NK-92 (cell line): ENCODE data around the gene ATG12.
"Not testable (repeated sequence)": the region's sequence is repeated elsewhere in the genome, so short reads cannot be mapped to it uniquely, and the experiment has no call there.

Experiments used
- DNase-seq: peaks from one replicate; lab custom pipeline; 2025; ENCODE audit not compliant: unreplicated experiment; lab: John Stamatoyannopoulos, UW

Gene ATG12

DNA sequence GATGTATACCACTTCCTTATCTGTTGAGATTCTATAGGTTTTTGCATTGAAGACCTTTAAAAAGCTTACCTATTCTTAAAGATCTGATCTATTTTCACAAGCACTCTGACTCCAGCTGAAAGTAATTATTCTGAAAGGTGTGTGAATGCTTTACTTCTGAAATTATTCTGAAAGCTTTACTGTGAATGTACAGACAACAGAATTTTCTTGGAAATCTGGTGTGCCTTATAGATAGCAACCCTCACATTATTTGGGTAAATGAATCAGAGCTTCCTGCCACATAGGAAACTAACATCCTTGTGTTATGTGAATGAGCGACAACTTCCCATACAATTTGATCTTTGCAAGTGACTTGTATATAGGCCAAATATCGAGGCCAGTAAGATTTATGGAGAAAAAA, 31.4 kb downstream of the ATG12 start:
- DNase-seq = no peak

DNA sequence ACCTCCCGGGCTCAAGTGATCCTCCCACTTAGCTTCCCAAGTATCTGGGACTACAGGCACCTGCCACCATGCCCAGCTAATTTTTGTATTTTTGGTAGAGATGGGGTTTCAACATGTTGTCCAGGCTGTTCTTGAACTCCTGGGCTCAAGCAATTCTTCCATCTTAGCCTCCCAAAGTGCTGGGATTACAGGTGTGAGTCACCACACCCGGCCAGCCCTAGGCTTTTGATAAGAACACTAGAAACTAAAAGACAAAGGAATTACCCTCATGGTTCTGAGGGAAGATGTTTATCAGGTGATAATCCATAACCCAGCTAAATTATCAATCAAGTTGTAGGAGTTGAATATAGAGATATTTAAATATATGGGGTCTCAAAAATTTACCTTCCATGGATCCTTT, 33.3 kb downstream of the ATG12 start:
- not testable (repeated sequence) for DNase-seq

DNA sequence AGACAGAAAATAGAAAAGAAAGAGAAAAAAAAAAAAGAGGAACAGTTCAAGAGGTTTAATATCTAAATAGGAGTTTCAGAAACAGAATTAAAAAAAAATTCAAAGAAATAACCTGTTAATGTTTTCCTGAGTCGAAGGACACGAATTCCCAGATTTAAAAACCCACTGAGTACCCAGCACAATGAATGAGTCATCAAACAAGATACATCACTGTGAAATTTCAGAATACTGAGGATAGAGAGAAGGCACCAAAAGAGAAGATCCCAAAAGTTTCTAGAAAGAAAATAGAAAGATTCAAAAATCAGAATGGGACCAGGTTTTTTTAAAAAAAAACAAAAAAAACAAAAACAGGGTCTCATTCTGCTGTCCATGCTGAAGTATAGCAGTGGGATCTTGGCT, 33.7 kb downstream of the ATG12 start:
- no peak for DNase-seq

DNA sequence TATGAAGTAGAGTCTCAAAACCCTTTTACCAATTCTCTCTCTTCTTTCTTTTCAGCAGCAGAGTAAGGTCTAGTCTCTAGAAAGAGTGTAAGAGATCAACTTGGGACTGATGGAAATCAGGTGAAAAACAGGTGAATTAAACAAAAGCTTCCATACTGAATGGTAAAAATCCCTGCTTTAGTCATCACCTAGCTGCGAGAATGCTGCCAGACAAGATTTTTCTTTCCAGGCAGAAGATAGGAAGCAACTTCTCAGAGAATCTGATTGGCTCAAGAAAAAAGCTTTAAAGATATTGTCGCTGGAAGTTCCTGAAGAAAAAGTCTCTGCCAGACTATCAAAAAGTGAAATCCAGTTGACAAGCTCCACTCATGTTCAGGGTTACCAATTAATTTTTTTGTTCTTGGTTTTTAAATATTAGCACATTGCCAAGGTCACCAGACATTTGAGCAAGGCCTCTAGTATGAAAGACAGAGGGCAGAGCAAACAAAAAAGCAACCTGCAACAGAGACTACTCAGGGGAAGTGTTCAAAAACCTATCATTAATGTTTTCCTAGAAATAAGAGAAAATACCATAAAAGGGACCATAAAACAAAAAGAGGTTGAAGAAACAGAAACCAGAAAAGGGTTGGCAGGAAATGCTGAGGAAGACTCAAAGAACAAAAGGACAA, 34.2 kb downstream of the ATG12 start:
- no peak for DNase-seq

DNA sequence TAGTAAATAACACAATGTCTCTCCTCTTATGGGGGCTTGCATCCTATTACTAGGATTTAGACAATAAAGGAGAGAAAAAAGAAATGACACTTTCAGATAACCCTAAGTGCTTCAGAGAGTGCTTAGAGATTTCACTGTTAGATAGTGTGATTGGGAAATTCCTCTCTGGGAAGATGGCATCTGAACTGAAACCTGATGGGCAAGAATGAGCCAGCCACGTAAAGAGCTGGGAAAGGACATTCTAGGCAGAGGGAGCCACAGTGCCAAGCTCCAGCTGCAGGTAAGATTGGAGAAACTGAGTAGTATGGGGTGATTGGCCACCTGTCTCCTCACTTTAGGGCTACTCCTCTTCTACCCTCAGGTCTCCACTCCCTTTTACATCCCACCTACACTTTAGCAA, 39.4 kb downstream of the ATG12 start:
- no peak for DNase-seq

DNA sequence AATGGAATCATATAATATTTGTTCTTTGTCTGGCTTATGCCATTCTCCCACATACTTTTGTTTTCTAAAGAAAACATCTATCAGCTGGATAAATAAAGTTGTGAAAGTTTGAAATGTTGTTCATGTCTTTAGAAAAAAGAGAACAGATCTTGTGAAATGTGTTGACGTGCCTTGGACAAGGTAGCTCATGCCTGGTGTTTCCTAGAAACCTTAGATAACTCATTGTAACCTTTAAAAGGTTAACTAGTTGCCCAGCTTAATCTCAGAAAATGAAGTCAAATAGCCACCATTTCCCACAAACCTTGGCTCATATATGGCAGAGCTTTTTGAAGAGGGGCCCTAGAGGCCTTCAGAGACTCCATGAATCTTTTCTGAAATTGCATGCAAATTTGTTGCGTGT, 40.2 kb downstream of the ATG12 start:
- DNase-seq = no peak

DNA sequence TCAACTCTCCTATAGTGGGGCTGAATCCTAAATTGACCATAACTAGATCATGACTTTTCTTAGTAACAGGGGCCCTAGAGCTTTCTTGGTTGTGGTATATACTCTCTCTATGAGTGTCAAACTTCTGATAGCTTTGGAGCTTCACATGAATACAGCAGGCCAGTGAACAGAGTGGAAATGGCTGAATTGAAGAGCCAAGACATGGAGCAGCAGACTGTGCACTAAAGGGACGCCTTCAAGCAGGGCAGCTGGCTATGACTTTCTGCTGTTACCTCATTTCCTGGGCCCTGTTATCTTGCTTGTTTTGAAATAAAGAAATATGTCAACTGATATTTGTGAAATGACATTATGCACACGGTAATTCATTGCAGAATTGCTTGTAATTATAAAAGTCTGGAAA, 41.3 kb downstream of the ATG12 start:
- DNase-seq = no peak

DNA sequence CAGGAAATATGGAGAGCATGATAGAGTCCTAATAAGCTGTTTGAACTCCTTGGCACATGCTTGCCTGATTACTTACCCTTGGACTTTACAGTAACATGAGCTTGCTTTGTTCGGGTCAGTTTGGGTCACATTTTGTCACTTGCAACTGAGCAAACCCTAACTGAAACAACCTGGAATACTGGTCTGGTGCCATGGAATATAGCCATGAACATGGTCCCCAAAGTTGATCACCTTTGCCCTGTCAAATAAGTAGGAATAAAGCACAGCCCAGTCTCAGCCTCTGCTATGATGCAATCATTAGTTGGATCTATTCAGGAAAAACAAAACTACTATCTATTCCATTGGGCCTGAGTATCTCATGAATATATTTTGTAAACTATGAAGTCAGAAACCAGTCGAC, 43.1 kb downstream of the ATG12 start:
- DNase-seq = no peak

DNA sequence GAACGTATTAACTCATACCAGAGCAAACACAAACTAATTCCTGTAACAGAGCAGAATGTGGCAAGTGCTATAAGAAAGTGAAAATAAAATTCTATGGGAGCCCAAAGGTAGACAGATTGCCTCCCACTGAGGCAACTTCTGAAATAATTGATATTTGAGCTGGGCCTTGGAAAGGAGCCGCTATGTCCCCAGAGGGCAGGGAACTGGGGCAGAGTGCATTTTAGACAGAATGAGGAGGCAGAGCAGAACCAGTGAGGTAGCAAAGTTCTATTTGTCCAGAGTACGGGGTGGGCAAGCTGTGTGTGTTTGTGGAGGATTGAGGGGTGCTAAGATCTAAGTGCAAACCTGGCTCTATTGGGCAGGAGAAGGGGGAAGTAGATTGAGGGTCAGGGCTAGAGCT, 44.7 kb downstream of the ATG12 start:
- DNase-seq = no peak

DNA sequence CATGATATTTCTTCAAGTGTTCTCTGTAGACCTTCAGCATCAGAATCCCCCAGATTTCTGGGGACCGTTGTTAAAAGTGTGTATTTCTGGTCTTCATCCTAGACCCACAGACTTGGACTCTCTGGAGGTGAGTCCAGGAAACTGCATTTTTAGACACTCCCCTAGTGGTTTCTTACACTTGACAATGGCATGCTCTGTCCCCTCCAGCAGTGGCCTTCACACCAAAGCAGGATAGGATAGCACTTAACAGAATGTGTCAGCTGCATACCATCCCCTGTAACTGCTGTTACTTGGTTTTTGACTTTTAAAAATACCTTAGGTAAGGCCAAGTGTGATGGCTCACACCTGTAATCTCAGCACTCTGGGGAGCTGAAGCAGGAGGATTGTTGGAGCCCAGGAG, 45.7 kb downstream of the ATG12 start:
- no peak for DNase-seq

DNA sequence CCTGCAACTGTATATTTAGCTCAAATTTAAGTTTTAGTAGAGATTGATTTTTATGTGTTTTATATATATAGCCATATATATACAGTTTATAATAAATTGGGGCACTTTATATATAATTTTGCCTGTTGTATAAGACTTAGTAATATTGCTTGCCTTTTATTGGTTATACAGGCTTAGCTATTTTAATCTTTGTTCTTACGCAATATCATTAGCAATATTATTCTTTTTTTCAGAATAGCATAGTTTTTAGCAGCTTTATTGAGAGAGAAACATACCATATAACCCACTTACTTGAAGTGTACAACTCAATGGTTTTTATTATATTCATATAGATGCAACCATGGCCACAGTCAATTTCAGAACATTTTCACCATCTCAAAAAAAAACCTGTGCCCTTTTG, 52.9 kb downstream of the ATG12 start:
- no peak for DNase-seq

DNA sequence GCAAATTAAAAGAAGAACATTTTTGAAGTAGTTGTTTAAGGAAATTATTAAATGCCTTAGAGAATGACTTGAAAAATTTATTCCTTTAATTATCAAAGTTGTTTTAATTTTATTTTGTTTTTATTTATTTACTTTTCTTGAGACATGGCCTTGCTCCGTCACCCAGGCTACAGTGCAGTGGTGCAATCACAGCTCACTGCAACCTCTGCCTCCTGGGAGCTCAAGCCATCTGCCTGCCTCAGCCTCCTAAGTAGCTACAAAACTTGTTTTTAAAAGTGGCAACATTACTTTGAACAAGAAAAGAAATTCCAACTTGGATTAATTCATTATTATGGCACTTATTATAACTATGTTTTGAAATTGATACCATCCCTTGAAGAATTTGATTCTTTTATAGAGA, 53.9 kb downstream of the ATG12 start:
- DNase-seq = no peak

DNA sequence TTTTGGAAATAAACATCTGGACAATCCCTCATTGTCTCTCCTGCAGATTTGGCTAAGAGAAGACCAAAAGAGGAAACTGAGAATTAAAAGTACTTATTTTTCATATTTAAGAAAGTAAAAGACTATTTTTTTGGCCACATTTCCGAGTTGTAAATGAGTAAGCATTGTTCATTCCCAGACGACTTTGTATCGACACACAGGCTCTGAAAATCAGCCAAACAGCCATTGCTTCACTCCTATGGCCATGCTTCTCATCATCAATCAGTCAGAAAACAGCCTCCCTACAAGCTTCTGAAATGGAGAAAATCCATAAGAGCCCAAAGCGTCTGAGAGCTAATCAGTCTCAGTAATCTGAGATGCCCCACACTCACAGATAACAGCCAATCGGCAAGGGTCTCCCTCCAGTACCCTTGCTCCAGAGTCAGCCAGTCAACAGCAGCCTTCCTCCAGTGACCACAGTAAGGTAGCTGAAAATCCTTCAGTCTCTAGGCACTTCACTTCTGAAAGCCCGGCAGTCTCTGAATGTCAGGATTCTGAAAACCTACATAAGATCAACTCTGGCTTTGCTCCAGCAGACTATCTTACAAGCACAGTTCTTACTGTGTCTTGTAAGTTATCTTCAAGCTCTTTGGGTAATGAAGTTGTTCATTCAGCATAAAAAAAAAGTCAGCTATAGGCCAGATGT, 55.8 kb downstream of the ATG12 start:
- no peak for DNase-seq

DNA sequence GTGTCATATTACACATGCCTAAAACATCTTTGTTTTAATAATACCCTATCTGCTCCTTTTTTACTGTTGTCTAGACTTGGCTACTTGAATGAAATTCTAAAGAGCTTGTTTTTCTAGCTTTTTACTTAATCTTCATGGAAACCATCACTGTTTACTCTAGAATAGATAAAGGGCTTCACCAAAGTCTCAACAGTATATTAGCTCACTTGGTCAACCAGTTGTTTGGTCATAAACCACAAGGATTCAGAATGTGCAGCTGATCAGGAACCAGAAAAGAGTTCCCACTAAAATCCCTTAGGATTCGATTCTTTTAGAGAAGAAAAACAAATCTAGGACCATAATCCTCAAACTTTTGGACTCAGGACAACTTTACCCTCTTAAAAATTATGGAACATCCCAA, 62.9 kb downstream of the ATG12 start:
- DNase-seq = no peak
